DOHH2 (cell line): ENCODE data around the gene CUL9.

Experiments
- EZH2phosphoT487 ChIP-seq: fragments of 200-600 bp; sonication (generic); IDR thresholded peaks from 2 replicates; pipeline ENCODE4 v1.6.1; 2017; ENCODE audit warnings: borderline replicate concordance, mild to moderate bottlenecking, antibody characterized with exemption, low read length, moderate library complexity, mixed read lengths
- TF ChIP-seq, protein P1 (sequence below): fragments of 200-600 bp; sonication (generic); IDR thresholded peaks from one replicate; pipeline ENCODE4 v1.5.1; 2014; ENCODE audit warnings: antibody characterized with exemption, mild to moderate bottlenecking, low read depth, low read length; ENCODE audit not compliant: poor library complexity, severe bottlenecking

DNA sequence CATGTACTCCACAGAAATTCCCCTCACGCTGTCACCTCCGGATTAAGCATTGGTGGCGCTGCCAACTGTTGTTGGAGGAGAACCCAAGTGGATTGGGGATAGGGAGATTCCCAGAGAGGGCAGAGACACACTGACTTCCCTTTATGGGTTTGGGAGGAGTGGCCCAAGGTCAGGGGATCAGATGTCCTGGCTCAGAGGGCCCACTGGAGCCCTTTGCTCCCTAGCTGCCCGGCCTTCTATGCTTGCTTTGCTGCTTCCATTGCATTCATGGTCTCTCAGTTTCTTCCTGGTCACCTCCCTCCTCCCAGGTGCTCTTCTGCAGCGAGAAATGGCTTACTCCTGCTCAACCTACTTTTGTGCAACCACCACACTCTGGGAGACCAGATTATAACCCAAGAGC, 14.3 kb downstream of the CUL9 start:
- TF ChIP-seq, protein P1, sequence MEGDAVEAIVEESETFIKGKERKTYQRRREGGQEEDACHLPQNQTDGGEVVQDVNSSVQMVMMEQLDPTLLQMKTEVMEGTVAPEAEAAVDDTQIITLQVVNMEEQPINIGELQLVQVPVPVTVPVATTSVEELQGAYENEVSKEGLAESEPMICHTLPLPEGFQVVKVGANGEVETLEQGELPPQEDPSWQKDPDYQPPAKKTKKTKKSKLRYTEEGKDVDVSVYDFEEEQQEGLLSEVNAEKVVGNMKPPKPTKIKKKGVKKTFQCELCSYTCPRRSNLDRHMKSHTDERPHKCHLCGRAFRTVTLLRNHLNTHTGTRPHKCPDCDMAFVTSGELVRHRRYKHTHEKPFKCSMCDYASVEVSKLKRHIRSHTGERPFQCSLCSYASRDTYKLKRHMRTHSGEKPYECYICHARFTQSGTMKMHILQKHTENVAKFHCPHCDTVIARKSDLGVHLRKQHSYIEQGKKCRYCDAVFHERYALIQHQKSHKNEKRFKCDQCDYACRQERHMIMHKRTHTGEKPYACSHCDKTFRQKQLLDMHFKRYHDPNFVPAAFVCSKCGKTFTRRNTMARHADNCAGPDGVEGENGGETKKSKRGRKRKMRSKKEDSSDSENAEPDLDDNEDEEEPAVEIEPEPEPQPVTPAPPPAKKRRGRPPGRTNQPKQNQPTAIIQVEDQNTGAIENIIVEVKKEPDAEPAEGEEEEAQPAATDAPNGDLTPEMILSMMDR, result no peak
- no peak for TF ChIP-seq EZH2phosphoT487
